DMS 273 treated with DMSO at 0.1 percent for 48 hours (cell line): ENCODE data around the gene CACNA2D1.
"Not testable (repeated sequence)": the region's sequence is repeated elsewhere in the genome, so short reads cannot be mapped to it uniquely, and the experiment has no call there.

Experiments
- DNase-seq: peaks from one replicate; lab custom pipeline; 2025; lab: John Stamatoyannopoulos, UW

The CACNA2D1 gene

DNA sequence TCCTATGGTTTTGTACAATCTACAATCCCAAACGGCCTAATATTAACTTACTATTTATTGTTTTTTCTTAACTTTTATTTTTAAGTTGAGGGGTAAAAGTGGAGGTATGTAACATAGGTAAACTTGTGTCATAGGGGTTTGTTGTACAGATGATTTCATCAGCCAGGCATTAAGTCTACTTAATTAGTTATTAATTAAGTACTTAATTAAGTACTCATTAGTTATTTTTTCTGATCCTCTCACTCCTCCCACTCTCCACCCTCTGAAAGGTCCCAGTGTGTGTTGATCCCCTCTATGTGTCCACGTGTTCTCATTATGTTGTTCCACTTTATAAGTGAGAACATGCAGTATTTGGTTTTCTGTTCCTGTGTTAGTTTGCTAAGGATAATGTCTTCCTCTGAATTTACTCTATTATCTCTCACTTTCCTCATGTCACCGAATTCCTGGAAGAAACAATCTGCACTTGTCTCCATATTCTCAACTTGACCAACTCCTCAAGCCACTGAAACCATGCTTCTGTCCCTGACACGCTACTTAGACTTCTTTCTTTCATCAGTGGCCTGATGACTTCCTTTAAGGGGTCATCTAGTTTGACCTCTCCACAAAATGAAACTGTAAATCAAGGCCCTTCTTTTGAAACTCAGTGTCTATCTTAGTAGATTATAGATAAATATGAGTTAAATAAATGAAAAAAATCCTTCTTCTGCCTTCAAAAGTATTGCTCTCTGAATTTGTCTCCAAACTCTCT is 9.1 kb downstream of the CACNA2D1 start:
- no peak for DNase-seq

DNA sequence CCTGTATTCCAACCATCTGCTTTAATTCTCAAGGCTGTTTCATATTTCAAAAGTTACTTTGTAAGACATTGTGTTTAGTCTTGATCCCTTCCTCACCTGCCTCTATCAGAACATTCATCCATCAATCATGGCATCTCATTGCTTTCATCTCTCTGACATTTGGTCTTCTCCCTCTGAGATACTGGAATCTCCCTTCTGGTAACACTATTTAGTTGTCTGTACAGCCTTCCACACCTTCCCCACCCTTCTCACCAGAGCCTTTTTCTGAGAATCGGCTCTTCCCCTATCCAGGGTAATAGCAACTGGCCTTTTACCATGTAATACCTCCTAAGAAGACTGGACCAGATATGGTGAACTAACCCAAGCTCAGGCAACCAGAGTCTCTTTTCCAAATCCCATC is 10.1 kb downstream of the CACNA2D1 start:
- no peak for DNase-seq

DNA sequence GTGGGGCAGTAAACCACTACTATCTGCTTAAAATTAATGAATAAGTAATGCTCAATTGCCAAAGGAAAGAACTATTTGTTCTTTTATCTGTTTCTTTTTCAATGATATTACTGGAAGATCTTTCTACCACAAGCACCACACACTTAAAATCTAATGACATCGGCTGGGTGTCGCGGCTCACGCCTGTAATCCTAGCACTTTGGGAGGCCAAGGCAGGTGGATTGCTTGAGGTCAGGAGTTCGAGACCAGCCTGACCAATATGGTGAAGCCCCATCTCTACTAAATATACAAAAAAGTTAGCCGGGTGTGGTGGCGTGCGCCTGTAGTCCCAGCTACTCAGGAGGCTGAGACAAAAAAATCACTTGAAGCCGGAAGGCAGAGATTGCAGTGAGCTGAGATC is 10.8 kb downstream of the CACNA2D1 start:
- DNase-seq, result not testable (repeated sequence)

DNA sequence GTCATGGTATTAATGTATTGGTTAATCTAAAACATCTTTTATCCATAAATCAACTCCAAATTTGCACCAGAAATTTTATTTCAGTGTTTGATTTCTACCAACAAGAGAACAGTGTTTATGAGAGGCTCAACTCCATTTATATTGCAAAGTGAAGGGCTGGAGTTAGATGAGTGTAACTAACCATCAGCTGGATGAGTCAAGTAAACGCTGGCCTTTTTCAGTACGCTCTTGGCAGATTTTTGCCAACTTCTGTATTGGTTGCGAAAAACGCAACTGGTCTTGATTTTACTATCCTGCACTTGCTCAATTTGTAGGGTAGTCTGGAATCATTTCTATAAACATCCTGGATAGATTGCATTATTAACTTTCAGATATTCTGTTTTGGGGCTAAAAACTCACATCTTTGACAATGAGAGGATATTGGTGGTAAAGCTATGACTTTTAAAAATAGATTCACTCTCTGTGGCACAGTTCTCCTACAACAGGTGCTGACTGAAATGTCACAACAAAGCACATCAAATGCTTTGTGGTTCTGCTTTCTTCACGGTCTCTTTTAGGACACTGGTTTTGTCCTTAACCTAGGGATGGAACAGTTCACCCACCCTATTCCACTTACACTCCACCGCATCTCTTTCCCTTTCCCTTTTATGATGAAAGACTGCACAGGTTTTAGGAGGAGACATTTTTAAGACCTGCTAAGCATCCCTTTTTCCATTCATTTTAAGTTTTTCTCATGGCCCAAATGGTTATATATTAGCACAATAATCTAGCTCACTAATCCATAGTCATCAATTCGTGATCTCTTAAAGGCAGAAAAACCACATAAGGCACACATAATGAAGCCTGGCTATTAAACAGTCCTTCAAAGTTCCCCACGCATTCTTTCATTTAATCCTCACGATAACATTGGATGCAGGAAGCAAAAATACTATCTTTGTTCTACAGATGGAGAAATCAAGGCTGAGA is 12.8 kb downstream of the CACNA2D1 start:
- DNase-seq, result no peak

DNA sequence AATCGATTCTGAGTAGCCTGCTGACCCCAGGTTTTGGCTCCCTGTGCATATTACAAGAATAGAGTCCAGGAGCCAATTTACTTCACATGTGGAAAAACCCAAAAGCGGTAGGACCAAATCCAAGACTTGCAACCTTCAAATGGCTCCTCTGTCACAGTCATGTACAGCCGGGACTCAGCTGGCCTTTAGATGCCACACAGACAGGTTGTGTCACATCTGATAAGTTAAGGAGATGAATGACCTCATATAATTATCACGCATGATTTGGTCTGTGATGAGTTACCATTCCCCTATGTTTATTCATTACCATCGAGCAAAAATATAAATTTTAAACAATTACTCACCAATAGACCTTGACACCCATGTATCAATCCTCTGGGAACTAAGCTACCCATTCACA is 14.2 kb downstream of the CACNA2D1 start:
- no peak for DNase-seq

DNA sequence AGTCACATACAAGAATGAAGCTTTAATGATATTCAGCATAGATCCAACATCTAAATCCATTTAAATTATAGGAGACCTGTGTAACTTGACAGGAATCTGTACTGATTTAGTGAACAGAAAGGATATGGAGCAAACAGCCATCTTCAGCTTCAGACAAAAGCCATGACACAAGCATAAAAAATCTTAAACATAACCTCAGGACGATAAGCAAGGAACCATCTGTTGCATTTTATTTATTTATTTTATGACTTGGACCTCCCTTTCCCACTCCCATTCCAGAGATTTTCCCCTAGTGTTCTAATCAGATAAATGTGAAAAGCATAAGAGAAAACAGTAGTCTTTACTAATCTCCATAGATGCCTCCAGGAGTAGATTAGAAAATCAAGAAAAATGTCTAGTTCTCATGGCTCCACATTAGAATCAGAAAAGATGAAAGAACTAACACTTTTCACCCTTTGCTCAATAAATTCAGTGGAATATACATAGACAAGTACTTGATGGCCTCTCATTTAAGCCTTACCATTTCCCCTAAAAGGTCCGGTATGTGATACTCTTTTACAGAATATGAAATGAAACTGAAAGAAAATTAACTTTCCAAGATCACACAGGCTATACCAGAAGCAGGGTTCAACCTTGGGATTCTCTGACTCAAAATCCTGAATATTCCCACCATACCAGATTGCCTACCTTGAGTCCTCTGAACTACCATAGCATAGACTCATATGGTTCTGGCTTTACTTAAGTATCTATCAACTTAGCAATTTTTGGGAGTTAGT is 15.2 kb downstream of the CACNA2D1 start:
- peak; percentile 26 for DNase-seq

DNA sequence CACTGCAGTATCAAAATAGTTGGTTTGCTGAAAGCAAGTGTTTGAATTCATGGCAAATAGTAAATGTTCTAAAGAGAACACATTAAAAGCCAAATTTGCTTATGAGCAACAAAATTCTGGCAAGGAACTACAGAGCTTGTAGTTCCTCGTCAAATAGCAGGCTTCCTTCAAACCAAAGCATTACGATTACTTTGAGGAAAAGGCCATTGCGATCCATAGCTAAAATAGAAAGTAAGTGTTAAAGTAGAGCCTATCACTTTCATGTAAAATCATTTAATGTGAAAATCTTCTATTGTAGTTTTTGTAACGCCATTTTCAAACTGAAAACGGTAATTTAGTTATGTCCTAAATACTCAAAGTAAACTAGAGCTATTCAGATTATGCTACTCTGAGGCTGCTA is 20.1 kb downstream of the CACNA2D1 start:
- no peak for DNase-seq

DNA sequence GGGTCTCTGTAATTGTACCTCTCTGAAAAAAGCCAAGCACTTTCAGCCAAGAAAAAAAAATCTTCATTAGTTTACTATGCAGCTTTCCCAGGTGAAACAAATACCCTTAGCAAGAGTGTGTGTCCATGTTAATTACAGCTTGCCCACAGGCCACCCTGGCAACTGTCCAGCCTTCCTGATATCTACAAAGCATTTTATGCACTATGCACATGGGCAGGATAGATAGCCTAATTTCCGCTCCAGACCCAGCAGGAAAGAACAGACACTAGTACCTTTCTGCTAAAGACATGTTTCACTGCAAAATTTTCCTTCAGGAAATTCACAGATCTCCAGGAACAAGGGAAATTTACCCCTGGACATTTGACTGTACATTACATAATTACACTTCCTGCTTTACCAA is 24.4 kb downstream of the CACNA2D1 start:
- no peak for DNase-seq

DNA sequence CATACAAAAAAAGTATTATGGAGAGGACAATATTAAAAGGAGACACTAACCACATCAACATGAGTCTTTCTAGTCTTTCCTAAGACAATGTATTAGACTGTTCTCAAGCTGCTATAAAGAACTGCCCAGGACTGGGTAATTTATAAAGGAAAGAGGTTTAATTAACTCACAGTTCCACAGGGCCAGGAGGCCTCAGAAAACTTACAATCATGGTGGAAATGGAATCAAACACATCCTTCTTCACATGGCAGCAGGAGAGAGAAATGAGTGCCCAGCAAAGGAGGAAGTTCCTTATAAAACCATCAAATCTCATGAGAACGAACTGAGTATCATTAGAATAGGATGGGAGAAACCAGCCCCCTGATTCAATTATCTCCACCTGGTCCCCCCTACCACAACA is 25.7 kb downstream of the CACNA2D1 start:
- no peak for DNase-seq

DNA sequence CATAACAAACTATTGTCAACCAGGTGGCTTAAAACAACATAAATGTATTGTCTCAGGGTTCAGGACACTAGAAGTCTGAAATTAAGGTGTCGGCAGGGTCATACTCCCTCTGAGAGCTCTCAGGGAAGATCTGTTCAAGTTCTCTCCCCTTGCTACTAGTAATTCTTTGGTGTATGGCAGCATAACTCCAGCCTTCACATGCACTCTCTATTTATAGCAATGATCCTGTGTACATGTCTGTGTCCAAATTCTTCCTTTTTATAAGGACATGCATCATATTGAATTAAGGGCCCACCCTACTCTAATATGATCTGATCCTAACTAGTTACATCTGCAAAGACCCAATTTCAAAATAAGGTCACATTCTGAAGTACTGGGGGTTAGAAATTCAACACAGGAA is 27.2 kb downstream of the CACNA2D1 start:
- DNase-seq, result no peak

DNA sequence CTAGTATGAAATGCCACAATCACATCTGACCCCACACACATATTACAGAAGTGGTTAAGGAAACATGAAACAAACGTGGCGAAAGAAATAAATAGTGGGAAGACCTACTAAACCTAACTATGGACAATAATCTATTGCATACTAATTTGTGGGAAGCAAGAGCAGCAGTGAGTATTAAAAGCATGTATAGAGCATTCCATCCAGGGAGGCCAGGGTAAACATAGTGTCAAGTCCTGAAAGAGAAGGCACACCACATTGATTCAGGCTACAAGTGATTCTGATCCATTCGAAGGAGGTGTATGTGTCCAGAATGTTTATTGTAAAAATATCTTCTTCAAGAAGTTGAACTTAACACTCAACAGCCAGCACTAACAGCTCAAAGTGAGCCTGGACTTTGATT is 29.2 kb downstream of the CACNA2D1 start:
- DNase-seq, result no peak

DNA sequence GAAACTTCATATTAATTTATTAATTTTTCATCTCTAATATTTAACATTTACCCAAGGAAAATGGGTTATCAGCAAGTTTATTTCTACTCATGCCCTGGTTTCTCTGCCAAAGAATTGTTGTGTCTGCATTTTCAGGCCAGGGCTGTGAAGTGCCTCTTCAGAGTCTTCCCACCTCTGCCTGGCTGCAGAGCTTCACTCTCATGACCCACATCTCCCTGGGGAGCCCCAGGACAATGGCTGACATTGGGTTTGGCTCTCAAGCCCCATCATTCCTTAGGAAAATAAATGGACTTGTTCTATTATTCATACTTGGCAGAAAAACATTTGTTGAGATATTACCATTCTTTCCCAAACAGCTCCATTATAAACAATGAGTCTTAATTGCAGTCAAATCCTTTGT is 30.3 kb downstream of the CACNA2D1 start:
- no peak for DNase-seq

DNA sequence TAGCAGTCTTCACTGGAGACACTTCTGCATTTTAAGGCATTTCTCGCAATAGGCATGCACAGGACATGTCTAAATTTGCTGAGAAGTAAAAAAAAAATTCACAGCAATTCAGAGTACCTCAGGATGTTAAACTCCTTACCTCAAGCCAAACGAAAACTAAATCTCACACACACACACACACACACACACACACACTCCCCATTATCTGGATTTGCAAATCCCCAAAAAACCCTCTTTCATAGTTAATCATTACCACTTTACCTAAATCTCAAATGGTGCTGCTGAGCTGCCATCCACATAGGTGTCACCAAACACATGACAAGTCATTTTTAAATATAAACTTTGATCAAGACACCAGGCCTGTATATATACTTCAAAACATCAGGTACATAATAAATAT is 31.8 kb downstream of the CACNA2D1 start:
- DNase-seq, result no peak

DNA sequence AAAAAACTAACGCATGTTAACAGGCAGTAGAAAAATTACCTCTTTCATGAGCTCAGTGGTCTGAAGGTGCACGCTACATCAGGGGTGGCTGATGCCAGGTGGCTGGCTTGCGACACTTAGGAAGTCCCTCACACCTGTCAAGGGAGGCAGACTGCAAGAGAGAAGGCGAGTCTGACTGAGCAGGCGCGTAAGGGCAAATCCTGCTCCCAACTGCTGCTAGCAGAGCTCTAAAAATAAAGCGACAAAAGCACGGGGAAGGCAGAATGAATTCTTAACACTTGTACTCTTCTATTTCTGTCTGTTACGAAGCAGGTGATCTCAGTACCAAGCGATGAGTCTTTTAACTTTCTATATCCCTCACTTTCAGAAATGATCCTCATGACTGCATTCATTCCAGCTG is 33.1 kb downstream of the CACNA2D1 start:
- no peak for DNase-seq

DNA sequence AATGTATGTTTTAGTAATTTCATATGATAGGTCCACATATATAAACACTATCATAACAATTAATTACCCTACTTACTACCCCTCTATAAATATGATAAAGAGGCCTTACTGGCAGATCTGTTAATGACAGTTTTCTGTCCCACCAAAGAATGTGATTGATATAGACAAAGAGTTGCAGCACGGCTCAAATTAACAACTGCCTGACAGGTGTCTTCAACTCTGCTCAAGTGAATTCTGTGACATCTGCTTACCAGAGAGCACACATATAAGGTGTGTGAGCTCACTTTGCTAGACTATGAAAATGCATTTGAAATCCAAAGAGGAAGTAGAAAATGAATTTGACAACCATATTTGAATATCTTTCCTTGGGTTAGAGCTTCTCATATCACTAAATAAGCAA is 36.6 kb downstream of the CACNA2D1 start:
- DNase-seq, result no peak

DNA sequence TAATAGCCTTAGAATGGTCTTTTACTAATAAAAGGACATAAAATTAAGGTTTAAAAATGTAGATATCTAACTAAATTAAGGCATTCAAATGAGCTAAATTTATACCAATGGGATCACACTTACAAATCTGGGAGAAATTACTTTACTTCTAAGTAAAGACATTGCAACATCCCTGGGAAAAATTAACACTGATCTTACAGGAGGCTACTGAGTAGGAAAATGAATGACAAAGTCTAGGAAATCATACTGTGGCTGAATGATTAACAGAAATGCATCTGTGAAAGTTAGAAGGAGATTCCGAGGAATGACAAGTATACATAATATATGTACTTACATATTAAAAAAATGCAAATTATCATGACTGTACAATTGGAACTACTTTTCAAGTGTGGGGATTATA is 38.3 kb downstream of the CACNA2D1 start:
- DNase-seq, result no peak

DNA sequence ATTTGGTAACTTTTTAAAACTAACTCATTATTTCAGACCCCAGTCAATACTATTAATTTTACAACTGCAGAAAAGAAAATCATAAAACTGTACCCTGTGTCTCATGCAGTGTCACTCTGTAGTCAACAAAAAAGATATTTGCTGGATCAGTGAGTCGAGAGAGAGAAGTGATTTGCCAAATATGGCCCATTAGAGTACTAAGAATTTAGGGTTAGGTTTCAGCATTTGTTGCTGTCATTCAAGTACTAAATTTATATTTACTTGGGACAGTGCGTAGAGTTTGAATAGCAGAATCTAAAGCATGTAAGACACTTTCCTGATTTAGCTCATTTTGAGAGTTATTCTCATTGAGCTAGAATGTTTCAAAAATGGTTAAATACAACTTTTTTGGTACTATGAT is 38.9 kb downstream of the CACNA2D1 start:
- no peak for DNase-seq

DNA sequence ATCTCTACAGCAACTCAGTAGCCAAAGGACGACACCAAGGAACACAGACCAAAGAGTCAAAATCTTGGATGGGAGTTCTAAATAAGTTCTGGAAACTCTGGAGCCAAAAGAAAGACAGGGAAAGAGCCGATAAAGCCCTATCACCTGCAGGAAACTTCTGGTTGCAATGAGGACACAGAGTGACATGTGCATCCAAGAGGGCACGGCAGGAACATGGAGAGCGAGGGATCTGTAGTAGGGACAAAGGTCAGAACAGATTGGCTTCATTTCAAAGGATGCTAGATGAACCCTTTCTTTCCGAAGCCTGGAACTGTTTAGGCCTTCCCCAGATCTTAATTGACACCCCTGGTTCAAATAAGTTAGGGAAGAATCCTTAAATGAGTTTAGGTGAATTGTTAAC is 39.5 kb downstream of the CACNA2D1 start:
- DNase-seq, result no peak

DNA sequence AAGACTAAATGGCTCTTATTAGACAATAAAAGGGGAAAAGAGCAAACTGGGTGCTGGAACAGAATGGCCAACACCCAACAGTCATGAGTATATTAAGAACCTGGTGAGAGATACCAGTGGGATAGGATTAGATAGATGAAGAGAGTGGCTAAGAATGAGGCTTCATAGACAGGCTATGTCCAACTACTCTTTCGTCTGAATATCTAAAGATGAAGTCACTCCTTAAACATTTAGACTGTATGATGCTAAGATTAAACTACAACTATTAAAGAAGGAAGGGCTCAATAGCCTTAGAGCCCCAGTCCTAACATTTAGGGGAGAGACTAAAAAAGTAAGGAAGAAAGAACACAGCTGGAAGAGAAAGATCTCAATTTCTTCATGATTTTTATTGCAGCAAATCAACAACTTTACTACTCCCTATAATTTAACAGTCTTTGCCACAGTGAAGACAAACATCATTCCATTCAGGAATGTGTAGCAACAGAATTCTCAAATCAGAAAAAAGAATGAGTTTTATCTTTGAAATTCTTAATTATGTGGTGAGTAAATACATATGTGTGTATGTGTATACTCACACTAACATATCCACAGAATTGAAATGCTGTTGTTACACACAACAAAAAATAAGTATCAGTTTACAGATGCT is 45.6 kb downstream of the CACNA2D1 start:
- no peak for DNase-seq

DNA sequence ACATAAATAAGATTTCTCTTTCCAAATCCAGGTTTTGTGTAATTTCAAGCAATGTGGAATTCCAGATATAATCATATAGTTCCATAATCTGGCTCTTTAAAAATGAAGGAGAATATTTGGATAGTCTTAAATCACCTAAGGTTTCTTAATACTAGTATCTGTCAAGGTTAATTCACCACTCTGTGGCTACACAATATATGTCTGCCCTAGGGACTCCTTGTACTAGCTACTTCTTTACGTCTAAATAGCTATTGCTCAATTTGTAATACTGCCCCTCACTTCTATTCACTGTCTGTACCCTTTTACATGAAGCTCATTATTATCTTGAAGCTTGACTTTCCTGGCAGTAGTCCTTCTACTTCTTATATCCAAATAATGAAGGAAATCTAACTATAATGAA is 47.2 kb downstream of the CACNA2D1 start:
- DNase-seq, result no peak

DNA sequence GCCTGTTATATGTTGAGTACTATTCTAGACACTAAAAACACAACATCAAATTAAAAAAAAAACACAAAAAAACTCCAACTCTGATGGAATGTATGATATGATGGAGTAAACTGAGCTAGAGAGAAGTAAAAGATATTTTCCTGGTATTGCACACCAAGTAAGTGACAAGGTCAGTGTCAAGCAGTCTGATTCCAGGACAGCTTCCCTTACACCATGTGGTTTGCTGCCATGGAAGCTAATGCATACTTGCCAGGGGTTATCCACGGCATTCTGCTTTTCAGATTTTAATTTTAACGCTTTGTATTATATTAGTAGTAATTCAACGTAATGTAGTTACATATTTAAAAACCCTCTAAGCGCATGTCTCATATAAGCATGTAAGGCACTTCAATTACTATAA is 48.4 kb downstream of the CACNA2D1 start:
- DNase-seq, result no peak

DNA sequence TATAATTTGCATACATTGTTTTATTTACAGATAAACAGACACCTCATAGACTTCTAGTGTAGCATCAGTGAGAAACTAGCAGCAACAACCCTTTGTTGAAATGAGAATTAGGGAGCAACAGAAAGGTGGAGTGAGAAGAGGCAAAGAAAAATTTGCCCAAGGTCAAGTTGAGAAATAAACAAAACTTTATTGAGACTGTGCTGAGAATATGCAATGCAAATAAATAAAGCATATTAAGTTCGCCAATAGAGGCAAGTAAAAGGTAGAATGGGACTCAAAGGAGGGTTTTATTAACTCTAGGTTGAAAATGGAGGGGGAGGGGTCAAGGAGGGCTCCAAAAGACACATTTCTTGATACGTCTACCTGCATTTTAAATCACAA is 49.7 kb downstream of the CACNA2D1 start:
- no peak for DNase-seq
